Glutamatergic neuron (in vitro differentiated cells): Measurements from ENCODE around the gene TPST2. TPM values are rescaled to one million over a fixed set of nuclear protein-coding genes. Genes with fewer than 3 reads are reported as not detected.
A peak's percentile ranks its signal among the peaks of the same experiment; 100 is the strongest.
"Not testable (repeated sequence)": the region's sequence is repeated elsewhere in the genome, so short reads cannot be mapped to it uniquely, and the experiment has no call there.

Experiments
- DNase-seq: peaks from one replicate; pipeline ENCODE4 v3.0.0; 2022
- H3K27ac Mint-ChIP-seq: one replicate; pipeline ENCODE4 v1.8.0; 2020; ENCODE audit warnings: mild to moderate bottlenecking, mixed read lengths, inconsistent platforms; ENCODE audit not compliant: unreplicated experiment
- H3K27me3 Mint-ChIP-seq: one replicate; pipeline ENCODE4 v1.8.0; 2020; ENCODE audit warnings: mild to moderate bottlenecking, moderate library complexity, mixed read lengths, inconsistent platforms; ENCODE audit not compliant: unreplicated experiment
- H3K36me3 Mint-ChIP-seq: one replicate; pipeline ENCODE4 v1.8.0; 2020; ENCODE audit warnings: mild to moderate bottlenecking, mixed read lengths, inconsistent platforms; ENCODE audit not compliant: unreplicated experiment
- H3K4me1 Mint-ChIP-seq: one replicate; pipeline ENCODE4 v1.8.0; 2020; ENCODE audit warnings: mild to moderate bottlenecking, low read depth, mixed read lengths, inconsistent platforms; ENCODE audit not compliant: unreplicated experiment
- H3K4me3 Mint-ChIP-seq: one replicate; pipeline ENCODE4 v1.8.0; 2020; ENCODE audit warnings: mild to moderate bottlenecking, mixed read lengths, inconsistent platforms; ENCODE audit not compliant: unreplicated experiment
- H3K9me3 Mint-ChIP-seq: one replicate; pipeline ENCODE4 v1.8.0; 2020; ENCODE audit warnings: mild to moderate bottlenecking, moderate library complexity, mixed read lengths, inconsistent platforms; ENCODE audit not compliant: unreplicated experiment
- CTCF ChIP-seq: fragments of 200-600 bp; sonication (generic); IDR thresholded peaks from one replicate; pipeline ENCODE4 v1.5.0; 2021; ENCODE audit not compliant: partially characterized antibody, unreplicated experiment
- total RNA-seq: library from RNA; stranded (reverse); fragmentation: NEBNext Ultra II Directional; extraction: Animal tissue kit (Norgen Biotek cat#: 25700); gene quantifications from one replicate; pipeline ENCODE4 v1.2.1, GENCODE V29; 2021; ENCODE audit not compliant: unreplicated experiment

The TPST2 gene
- total RNA-seq, 1 donor from 2014 or later, result 10.6 TPM

GRCh38 chr22:26529345-26529744, 60.6 kb downstream of the TPST2 start:
- no peak for DNase-seq
- Mint-ChIP-seq H3K27ac (no peak overlapping the region), H3K27me3 (peaks cover 4% of the 10 kb centered on the region), H3K36me3 (no peaks in the 10 kb centered on the region), H3K4me3 (no peak overlapping the region), H3K4me1 (peaks cover 6% of the 10 kb centered on the region), H3K9me3 (peaks cover 2% of the 10 kb centered on the region)
- TF ChIP-seq CTCF, result no peak

GRCh38 chr22:26528518-26528917, 61.4 kb downstream of the TPST2 start:
- not testable (repeated sequence) for H3K27ac Mint-ChIP-seq, H3K36me3 Mint-ChIP-seq

GRCh38 chr22:26527574-26528465, 62.1 kb downstream of the TPST2 start:
- Mint-ChIP-seq H3K4me3 (no peak overlapping the region), H3K27ac (peak overlapping the region; percentile 54), H3K9me3 (peaks cover 2% of the 10 kb centered on the region), H3K36me3 (no peaks in the 10 kb centered on the region), H3K4me1 (peaks cover 6% of the 10 kb centered on the region), H3K27me3 (peaks cover 4% of the 10 kb centered on the region)
- no peak for TF ChIP-seq CTCF
- DNase-seq, result no peak

More at GRCh38 chr22:26528518-26528917, 61.4 kb downstream of the TPST2 start:
- not testable (repeated sequence) for H3K27me3 Mint-ChIP-seq, H3K9me3 Mint-ChIP-seq, DNase-seq, H3K4me1 Mint-ChIP-seq, H3K4me3 Mint-ChIP-seq

- TF ChIP-seq CTCF, result no peak
- H3K36me3 Mint-ChIP-seq, result no peaks in the 10 kb centered on the region
- H3K27ac Mint-ChIP-seq, result no peak overlapping the region
- no peak for DNase-seq
- H3K4me1 Mint-ChIP-seq, result peaks cover 6% of the 10 kb centered on the region
- peaks cover 2% of the 10 kb centered on the region for H3K9me3 Mint-ChIP-seq
- peaks cover 4% of the 10 kb centered on the region for H3K27me3 Mint-ChIP-seq
- no peak overlapping the region for H3K4me3 Mint-ChIP-seq
Measured at GRCh38 chr22:26527167-26527566, 62.8 kb downstream of the TPST2 start.

GRCh38 chr22:26525946-26526564, 63.9 kb downstream of the TPST2 start:
- Mint-ChIP-seq H3K36me3 (no peaks in the 10 kb centered on the region), H3K27me3 (peaks cover 4% of the 10 kb centered on the region), H3K9me3 (peaks cover 2% of the 10 kb centered on the region), H3K4me1 (peaks cover 6% of the 10 kb centered on the region), H3K27ac (no peak overlapping the region), H3K4me3 (no peak overlapping the region)
- DNase-seq, result no peak
- TF ChIP-seq CTCF, result no peak
